ENCODE data around the gene BCL7A. TPM values are rescaled to one million over a fixed set of nuclear protein-coding genes. Genes with fewer than 3 reads are reported as not detected.

BCL7A gene
- total and polyA plus RNA-seq, 10 of the 15 experiments (the other 5 are each of a cell fraction or from before 2014, with no cell fraction given) = 0.37 to 17.2 (median 11.7) TPM

DNA sequence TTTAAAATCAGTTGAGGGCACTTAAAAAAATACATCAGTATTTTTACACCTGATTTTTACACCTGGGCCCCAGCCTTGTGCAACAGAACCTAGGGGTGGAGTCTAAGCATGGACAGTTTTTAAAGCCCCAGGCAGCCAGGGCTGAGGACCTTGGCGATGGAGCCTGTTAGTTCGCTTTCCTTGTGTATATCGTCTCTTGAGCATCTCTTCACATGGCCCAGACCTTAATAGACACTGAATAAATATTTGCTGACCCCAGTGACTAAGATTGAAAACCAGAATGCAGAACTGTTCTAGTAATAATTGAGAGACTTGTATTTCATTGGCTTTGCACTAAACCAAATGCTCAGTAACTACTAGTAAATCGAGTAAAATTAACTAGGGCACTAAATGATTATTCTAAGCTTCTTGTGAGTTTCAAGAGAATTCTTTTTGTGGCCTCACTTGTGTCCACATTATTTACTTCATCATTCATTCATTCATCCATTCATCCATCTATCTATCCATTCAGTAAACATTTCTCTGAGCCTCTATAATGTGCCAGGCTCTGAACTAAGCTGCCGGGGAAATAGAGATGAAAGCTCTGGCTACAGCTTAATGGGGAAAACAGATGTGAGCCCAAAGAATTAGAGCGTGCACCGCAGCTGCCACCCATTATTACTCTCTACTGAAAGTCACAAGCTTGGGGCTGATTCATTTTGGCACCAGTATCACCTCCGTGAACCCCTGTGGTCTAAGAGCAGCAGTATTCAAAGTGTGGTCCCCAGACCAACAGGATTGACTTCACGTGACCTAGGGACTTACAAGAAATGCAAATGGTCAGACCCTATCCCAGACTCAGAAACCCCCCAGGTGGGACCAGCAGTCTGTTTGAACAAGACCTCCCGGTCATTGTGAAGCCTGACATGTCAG, 30.7 kb upstream of the BCL7A start (continued):
- TF ChIP-seq IKZF1 (conservative IDR thresholded peaks at IDR 0.05) = peak; percentile 76
- TF ChIP-seq SRF (IDR thresholded peaks at IDR 0.05; ENCODE audit: low read depth in 2 of 2, low read length in 2 of 2) = 0 out of 4 replicates have a peak, but pooled peaks of 1 of the 2 experiments have one; percentile 48
- peak; percentile 65; the same call in 1 of the 2 replicates for TF ChIP-seq PML (IDR thresholded peaks at IDR 0.05; ENCODE audit: low read length)
- TF ChIP-seq NR2F1 (conservative IDR thresholded peaks at IDR 0.05) = peak; percentile 99
- TF ChIP-seq, protein P1, sequence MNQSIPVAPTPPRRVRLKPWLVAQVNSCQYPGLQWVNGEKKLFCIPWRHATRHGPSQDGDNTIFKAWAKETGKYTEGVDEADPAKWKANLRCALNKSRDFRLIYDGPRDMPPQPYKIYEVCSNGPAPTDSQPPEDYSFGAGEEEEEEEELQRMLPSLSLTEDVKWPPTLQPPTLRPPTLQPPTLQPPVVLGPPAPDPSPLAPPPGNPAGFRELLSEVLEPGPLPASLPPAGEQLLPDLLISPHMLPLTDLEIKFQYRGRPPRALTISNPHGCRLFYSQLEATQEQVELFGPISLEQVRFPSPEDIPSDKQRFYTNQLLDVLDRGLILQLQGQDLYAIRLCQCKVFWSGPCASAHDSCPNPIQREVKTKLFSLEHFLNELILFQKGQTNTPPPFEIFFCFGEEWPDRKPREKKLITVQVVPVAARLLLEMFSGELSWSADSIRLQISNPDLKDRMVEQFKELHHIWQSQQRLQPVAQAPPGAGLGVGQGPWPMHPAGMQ (IDR thresholded peaks at IDR 0.05; ENCODE audit: borderline replicate concordance) = no peak; the same call in 1 of the 2 replicates
- peak; percentile 48; the same call in 1 of the 2 replicates for TF ChIP-seq GATAD2B (conservative IDR thresholded peaks at IDR 0.05; ENCODE audit: low read depth)
- peak; percentile 52; the same call in 1 of the 2 replicates for TF ChIP-seq CREB1 (IDR thresholded peaks at IDR 0.05; ENCODE audit: low read depth)
- TF ChIP-seq, protein P2, sequence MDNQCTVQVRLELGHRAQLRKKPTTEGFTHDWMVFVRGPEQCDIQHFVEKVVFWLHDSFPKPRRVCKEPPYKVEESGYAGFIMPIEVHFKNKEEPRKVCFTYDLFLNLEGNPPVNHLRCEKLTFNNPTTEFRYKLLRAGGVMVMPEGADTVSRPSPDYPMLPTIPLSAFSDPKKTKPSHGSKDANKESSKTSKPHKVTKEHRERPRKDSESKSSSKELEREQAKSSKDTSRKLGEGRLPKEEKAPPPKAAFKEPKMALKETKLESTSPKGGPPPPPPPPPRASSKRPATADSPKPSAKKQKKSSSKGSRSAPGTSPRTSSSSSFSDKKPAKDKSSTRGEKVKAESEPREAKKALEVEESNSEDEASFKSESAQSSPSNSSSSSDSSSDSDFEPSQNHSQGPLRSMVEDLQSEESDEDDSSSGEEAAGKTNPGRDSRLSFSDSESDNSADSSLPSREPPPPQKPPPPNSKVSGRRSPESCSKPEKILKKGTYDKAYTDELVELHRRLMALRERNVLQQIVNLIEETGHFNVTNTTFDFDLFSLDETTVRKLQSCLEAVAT (IDR thresholded peaks at IDR 0.05) = 0 out of 2 replicates have a peak, but pooled peaks have one; percentile 24
- TF ChIP-seq BCL3 (IDR thresholded peaks at IDR 0.05; ENCODE audit: borderline replicate concordance, insufficient read depth, low read depth, low read length, poor library complexity, severe bottlenecking) = peak; percentile 69
- TF ChIP-seq RELA (IDR thresholded peaks at IDR 0.05; ENCODE audit: borderline replicate concordance, partially characterized antibody) = peak; percentile 69

Data from GM12878 (cell line).